ENCODE results near the gene PTPRN2.

PTPRN2 gene

GRCh38 chr7:157715938-157716280 lies 871.7 kb downstream of the PTPRN2 start:
- in situ Hi-C loops (cut with HindIII; ENCODE audit: low sequenced_read_pairs), result no loop called here
- TF ChIP-seq CTCF (IDR thresholded peaks at IDR 0.05; ENCODE audit: low read depth, low read length, missing control alignments), result no peak
- DNase-seq (ENCODE audit: low read depth), result no peak
- H3K4me3 ChIP-seq (ENCODE audit: low read depth, low read length), result no peak overlapping the region

- no peak for TF ChIP-seq CTCF (IDR thresholded peaks at IDR 0.05; ENCODE audit: low read depth, low read length, missing control alignments)
- no peak overlapping the region for H3K4me3 ChIP-seq (ENCODE audit: low read depth, low read length)
- in situ Hi-C loops (cut with HindIII; ENCODE audit: low sequenced_read_pairs), result no loop called here
- DNase-seq (ENCODE audit: low read depth), result no peak
Measured at GRCh38 chr7:157715071-157715937, 872.3 kb downstream of the PTPRN2 start.

- no peak for DNase-seq (ENCODE audit: low read depth)
- no peak for TF ChIP-seq CTCF (IDR thresholded peaks at IDR 0.05; ENCODE audit: low read depth, low read length, missing control alignments)
- no peak overlapping the region for H3K4me3 ChIP-seq (ENCODE audit: low read depth, low read length)
- in situ Hi-C loops (cut with HindIII; ENCODE audit: low sequenced_read_pairs), result no loop called here
Measured at GRCh38 chr7:157714166-157715070, 873.2 kb downstream of the PTPRN2 start.

GRCh38 chr7:157713591-157713990 lies 874.0 kb downstream of the PTPRN2 start:
- no peak for DNase-seq (ENCODE audit: low read depth)
- in situ Hi-C loops (cut with HindIII; ENCODE audit: low sequenced_read_pairs), result no loop called here
- no peak for TF ChIP-seq CTCF (IDR thresholded peaks at IDR 0.05; ENCODE audit: low read depth, low read length, missing control alignments)
- H3K4me3 ChIP-seq (ENCODE audit: low read depth, low read length), result no peak overlapping the region

DNA sequence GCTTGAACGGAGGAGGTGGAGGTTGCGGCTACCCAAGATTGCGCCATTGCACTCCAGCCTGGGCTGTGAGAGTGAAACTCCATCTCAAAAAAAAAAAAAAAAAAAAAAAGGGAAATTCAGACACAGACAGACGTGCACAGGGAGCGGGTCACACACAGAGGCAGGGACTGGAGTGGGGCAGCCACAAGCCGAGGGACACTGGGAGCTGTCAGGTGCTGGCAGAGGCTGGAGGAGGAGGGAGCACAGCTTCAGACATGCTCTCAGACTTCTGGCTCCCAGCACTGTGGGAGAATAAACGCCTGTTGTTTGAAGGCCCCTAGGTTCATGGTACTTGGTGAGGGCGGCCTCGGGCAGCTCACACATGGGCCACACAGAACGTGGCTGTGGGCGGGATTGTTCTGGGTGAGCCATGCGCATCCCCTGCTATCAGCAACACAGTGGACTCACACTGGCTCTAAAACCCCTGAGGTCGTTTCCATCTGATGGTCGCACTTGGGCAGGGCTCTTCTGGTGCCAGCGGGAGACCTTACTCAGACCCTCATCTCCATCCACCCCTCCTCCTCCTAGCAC lies 874.9 kb downstream of the PTPRN2 start:
- in situ Hi-C loops (cut with HindIII; ENCODE audit: low sequenced_read_pairs), result no loop called here
- no peak for DNase-seq (ENCODE audit: low read depth)
- TF ChIP-seq CTCF (IDR thresholded peaks at IDR 0.05; ENCODE audit: low read depth, low read length, missing control alignments), result no peak
- no peak overlapping the region for H3K4me3 ChIP-seq (ENCODE audit: low read depth, low read length)

DNA sequence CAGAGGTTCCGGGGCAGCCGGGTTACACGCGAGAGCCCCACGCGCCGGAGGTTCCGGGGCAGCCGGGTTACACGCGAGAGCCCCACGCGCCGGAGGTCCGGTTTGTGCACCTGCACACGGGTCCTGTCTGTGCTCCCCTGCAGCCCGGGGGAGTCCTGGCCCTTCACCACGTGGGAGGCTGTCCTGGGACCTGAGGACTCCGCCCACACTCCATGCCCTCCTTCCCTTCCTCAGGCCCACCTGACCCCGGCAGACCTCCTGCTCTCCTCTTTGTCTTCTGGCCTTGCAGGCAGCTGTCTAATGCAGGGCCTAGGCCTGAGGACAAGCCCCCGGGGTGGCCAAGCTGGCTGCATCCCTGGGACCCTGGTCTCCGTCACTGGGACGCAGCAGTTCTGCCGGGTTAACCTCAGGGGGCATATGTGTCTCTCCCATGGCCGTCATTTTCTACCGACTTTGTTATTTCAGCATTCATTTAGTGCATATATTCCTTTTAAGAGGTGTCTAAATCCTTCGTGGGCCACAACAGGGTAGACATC lies 876.2 kb downstream of the PTPRN2 start:
- TF ChIP-seq CTCF (IDR thresholded peaks at IDR 0.05; ENCODE audit: low read depth, low read length, missing control alignments), result no peak
- in situ Hi-C loops (cut with HindIII; ENCODE audit: low sequenced_read_pairs), result no loop called here
- DNase-seq (ENCODE audit: low read depth), result no peak
- no peak overlapping the region for H3K4me3 ChIP-seq (ENCODE audit: low read depth, low read length)

Data from astrocyte of the cerebellum (primary cell).